Type B pancreatic cell (in vitro differentiated cells): ENCODE results near the gene IGFBP4. TPM values are rescaled to one million over a fixed set of nuclear protein-coding genes. Genes with fewer than 3 reads are reported as not detected.

Experiments used
- DNase-seq: peaks from one replicate; pipeline ENCODE4 v3.0.0; 2021; ENCODE audit warnings: mixed read lengths; ENCODE audit not compliant: unreplicated experiment; ENCODE audit errors: extremely low spot score
- H3K27ac Mint-ChIP-seq: 2 replicates; pipeline ENCODE4 v1.8.0; 2021; ENCODE audit warnings: mild to moderate bottlenecking, mixed read lengths
- H3K27me3 Mint-ChIP-seq: 2 replicates; pipeline ENCODE4 v1.8.0; 2021; ENCODE audit warnings: mixed read lengths
- H3K36me3 Mint-ChIP-seq: 2 replicates; pipeline ENCODE4 v1.8.0; 2021; ENCODE audit warnings: mixed read lengths
- H3K4me1 Mint-ChIP-seq: one replicate; pipeline ENCODE4 v1.8.0; 2021; ENCODE audit warnings: mixed read lengths; ENCODE audit not compliant: unreplicated experiment
- H3K4me3 Mint-ChIP-seq: 2 replicates; pipeline ENCODE4 v1.8.0; 2021; ENCODE audit warnings: mild to moderate bottlenecking, mixed read lengths
- H3K9me3 Mint-ChIP-seq: 2 replicates; pipeline ENCODE4 v1.8.0; 2021; ENCODE audit warnings: mixed read lengths
- CTCF ChIP-seq: fragments of 200-600 bp; sonication (generic); conservative IDR thresholded peaks from 2 replicates; pipeline ENCODE4 v1.5.0; 2021; ENCODE audit warnings: antibody characterized with exemption, mild to moderate bottlenecking
- total RNA-seq: library from RNA; stranded (reverse); gene quantifications from 2 replicates; pipeline ENCODE4 v1.2.1, GENCODE V29; 2021; ENCODE audit warnings: low replicate concordance

Gene IGFBP4
- total RNA-seq, 1 donor from 2014 or later, result 78.2 TPM

DNA sequence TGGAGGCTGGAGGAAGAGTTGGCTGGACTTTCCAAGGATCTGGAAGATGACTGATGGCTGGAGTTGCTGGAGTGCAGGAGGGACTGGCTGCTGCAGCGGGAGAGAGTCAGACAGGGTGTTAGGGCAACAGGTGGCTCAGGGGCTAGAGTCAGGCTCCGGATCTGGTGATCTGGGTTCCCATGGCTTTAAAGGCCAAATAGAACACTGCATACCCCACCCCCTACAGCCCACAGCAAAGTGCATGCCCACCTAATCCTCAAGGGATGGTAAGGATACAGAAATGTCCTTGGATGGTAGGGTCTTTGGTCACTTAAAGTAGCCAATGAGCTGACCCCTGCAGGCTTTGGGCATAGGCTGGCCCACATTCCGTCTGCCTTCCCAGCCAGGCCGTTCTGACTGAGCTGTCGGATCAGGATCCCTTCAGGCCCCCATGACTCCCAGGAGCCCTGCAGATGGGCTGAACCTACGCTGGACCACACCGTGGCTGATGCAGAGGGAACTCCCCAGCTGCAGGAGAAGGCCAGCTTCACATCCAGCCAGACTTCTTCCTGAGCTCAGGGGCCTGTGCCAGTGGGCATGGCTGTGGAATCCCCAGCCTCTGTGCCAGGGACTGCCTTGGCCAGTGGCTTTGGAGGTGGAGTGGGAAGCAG, 44.2 kb downstream of the IGFBP4 start:
- Mint-ChIP-seq H3K27me3 (peaks cover 3% of the 10 kb centered on the region), H3K4me1 (peaks cover 38% of the 10 kb centered on the region), H3K9me3 (no peaks in the 10 kb centered on the region), H3K27ac (no peak overlapping the region), H3K4me3 (no peak overlapping the region), H3K36me3 (no peaks in the 10 kb centered on the region)
- no peak for TF ChIP-seq CTCF
- DNase-seq, result no peak

DNA sequence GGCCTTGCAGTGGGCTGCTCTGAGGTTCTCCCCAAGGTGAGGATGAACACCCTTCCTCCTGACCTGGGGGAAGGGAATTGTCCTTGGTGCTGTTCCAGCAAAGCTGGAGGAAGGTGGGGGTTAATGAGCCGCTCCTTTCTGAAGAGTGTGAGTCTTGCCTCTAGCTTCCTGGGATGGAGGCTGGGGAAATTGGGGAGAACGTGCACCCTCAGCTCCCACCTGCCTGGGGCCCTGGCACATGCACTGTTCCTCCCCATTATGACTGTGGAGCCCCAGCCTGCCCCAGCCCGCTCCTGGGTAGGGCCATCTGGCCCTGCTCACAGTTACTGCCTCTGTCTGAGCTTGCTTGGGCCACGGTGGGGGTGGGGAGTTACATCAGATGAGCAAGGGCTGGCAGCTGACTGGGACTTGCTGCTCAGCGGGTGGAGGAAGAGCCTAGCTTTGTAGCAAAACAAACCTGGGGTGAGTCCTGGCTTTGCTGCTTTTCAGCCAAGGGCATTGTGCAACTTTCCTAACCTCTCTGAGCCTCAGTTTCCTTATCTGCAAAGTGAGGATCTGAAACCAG, 47.1 kb downstream of the IGFBP4 start:
- no peak for TF ChIP-seq CTCF
- Mint-ChIP-seq H3K27me3 (peaks cover 3% of the 10 kb centered on the region), H3K27ac (peak overlapping the region; percentile 81), H3K9me3 (no peaks in the 10 kb centered on the region), H3K36me3 (no peaks in the 10 kb centered on the region), H3K4me1 (peaks cover 33% of the 10 kb centered on the region), H3K4me3 (peak overlapping the region; percentile 35)
- no peak for DNase-seq

DNA sequence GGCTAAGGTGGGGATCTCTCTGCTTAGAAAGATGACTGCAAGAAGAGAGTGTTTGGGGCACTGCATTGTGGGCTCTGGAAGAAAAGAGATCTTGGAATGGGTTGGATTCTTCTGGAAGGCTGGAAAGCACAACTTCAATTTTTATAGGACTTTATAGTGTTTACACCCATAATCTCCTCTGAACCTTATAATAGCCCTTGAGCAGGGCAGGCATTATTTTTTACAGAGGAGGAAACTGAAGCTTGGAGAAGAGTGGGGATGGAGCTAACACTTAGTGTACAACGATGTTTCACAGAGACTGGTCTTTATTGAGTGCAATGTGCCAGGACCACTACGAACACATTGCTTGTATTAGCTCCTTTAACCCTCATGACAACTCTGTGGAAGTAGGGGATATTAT, 47.7 kb downstream of the IGFBP4 start:
- Mint-ChIP-seq H3K4me1 (peaks cover 28% of the 10 kb centered on the region), H3K4me3 (peak overlapping the region; percentile 35), H3K27me3 (peaks cover 3% of the 10 kb centered on the region), H3K36me3 (no peaks in the 10 kb centered on the region), H3K27ac (peak overlapping the region; percentile 81), H3K9me3 (no peaks in the 10 kb centered on the region)
- no peak for DNase-seq
- TF ChIP-seq CTCF, result no peak

DNA sequence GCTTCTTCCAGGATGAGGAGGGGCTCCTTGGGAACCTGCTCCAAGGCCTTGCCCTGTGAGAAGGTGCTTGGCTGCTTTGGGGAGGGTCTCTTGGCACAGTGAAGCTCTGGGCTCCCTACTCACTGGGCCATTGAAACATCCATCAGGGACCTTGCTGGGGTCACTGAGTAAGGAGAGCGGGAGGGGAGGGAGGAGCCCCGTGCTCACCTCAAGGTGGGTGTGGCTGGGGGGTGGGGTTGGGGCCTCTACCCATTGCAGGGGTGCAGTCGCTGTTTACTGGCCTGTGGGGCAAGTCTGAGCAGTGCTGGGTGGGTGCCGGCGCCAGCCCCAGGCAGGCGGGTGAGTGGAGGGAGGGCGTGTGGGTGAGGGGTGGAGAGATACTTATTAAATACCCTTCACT, 48.2 kb downstream of the IGFBP4 start:
- Mint-ChIP-seq H3K36me3 (no peaks in the 10 kb centered on the region), H3K9me3 (no peaks in the 10 kb centered on the region), H3K27me3 (no peaks in the 10 kb centered on the region), H3K4me1 (peaks cover 23% of the 10 kb centered on the region), H3K4me3 (no peak overlapping the region), H3K27ac (peak overlapping the region; percentile 81)
- DNase-seq, result no peak
- no peak for TF ChIP-seq CTCF

- no peaks in the 10 kb centered on the region for H3K9me3 Mint-ChIP-seq
Observed at GRCh38 chr17:40493697-40494096, 50.4 kb downstream of the IGFBP4 start.

More at GRCh38 chr17:40493697-40494096, 50.4 kb downstream of the IGFBP4 start:
- no peak for TF ChIP-seq CTCF
- Mint-ChIP-seq H3K4me1 (peaks cover 16% of the 10 kb centered on the region), H3K27me3 (no peaks in the 10 kb centered on the region), H3K4me3 (no peak overlapping the region), H3K36me3 (no peaks in the 10 kb centered on the region), H3K27ac (no peak overlapping the region)
- no peak for DNase-seq
